K562 (cell line): ENCODE data around the gene MVD. TPM values are rescaled to one million over a fixed set of nuclear protein-coding genes. Genes with fewer than 3 reads are reported as not detected.
A peak's percentile ranks its signal among the peaks of the same experiment; 100 is the strongest.

Experiments
- ADNP ChIP-seq: fragments of 200-800 bp; sonication (Bioruptor generic); IDR thresholded peaks from 2 replicates; pipeline ENCODE4 v1.6.1; 2016; ENCODE audit warnings: missing genetic modification characterization, missing compliant biosample characterization
- CBFB ChIP-seq: sonication (generic); formaldehyde crosslinking; IDR thresholded peaks from 2 replicates; pipeline ENCODE4 v1.4.0; 2020; ENCODE audit warnings: mild to moderate bottlenecking, missing genetic modification reagents
- CCNT2 ChIP-seq: IDR thresholded peaks from 2 replicates; pipeline ENCODE4 v1.6.1; 2011; ENCODE audit warnings: borderline replicate concordance, low read depth, mild to moderate bottlenecking, moderate library complexity, mixed read lengths, low read length; ENCODE audit not compliant: insufficient read length; ENCODE audit errors: extremely low read depth
- FOXK1 ChIP-seq: sonication (generic); formaldehyde crosslinking; IDR thresholded peaks from 2 replicates; pipeline ENCODE4 v1.8.0; 2022; ENCODE audit warnings: missing genetic modification reagents, mild to moderate bottlenecking, borderline replicate concordance
- JUNB ChIP-seq: fragments of 450-650 bp; formaldehyde crosslinking; conservative IDR thresholded peaks from 2 replicates; pipeline ENCODE4 v1.4.0; 2020; ENCODE audit warnings: mild to moderate bottlenecking
- MYNN ChIP-seq, 2 experiments: sonication (generic); formaldehyde crosslinking in 1 of 2; IDR thresholded peaks; 2 replicates each; pipeline versions ENCODE4 v1.5.0 to v1.6.1; 2016 to 2020; ENCODE audit warnings: antibody characterized with exemption in 1 of 2, missing genetic modification reagents in 1 of 2
- NFIX ChIP-seq: fragments of 250-450 bp; sonication (Bioruptor Pico); IDR thresholded peaks from 2 replicates; pipeline ENCODE4 v1.4.0; 2020; ENCODE audit warnings: low read depth, mild to moderate bottlenecking, moderate library complexity
- TGIF2 ChIP-seq: sonication (generic); formaldehyde crosslinking; IDR thresholded peaks from 2 replicates; pipeline ENCODE4 v1.8.1; 2022; ENCODE audit warnings: mild to moderate bottlenecking, missing genetic modification reagents, moderate library complexity
- WHSC1 ChIP-seq: IDR thresholded peaks from one replicate; pipeline ENCODE4 v1.6.1; 2012; ENCODE audit warnings: low read length, control low read depth, inconsistent platforms
- ZEB2 ChIP-seq: fragments of 450-650 bp; IDR thresholded peaks from 2 replicates; pipeline ENCODE4 v1.6.1; 2016
- ZNF347 ChIP-seq: fragments of 450-650 bp; formaldehyde crosslinking; IDR thresholded peaks from 2 replicates; pipeline ENCODE4 v1.4.0; 2020; ENCODE audit warnings: low read depth, mild to moderate bottlenecking, moderate library complexity
- ZNF431 ChIP-seq: sonication (generic); formaldehyde crosslinking; IDR thresholded peaks from 2 replicates; pipeline ENCODE4 v1.8.0; 2022; ENCODE audit warnings: mild to moderate bottlenecking, missing genetic modification reagents
- ZNF79 ChIP-seq: fragments of 250-450 bp; sonication (Bioruptor Pico); IDR thresholded peaks from 2 replicates; pipeline ENCODE4 v1.4.0; 2020; ENCODE audit warnings: low read depth, mild to moderate bottlenecking, moderate library complexity
- ZSCAN32 ChIP-seq: fragments of 450-650 bp; formaldehyde crosslinking; IDR thresholded peaks from 2 replicates; pipeline ENCODE4 v1.4.0; 2020; ENCODE audit warnings: mild to moderate bottlenecking, moderate library complexity
- polyA plus RNA-seq, 8 experiments: library from polyadenylated mRNA; depleted of rRNA in 4 of 8; stranded (reverse) in 5 of 8; unstranded in 3 of 8; fragments of >200 nt; fragmentation: Nextera tagmentation in 2 of 8; fragmentation: Illumina TruSeq in 1 of 8; extraction: Ambion mirVana in 2 of 8; extraction: Trizol in 1 of 8; gene quantifications; 2 replicates each; pipeline versions ENCODE4 v1.2.1 to v1.2.3, GENCODE V29; 2011 to 2014; ENCODE audit warnings: inconsistent platforms in 1 of 8, missing spikeins in 1 of 8
- total RNA-seq, 7 experiments: library from RNA; depleted of rRNA in 6 of 7; stranded (reverse); fragments of >200 nt in 6 of 7; fragmentation: Illumina TruSeq in 2 of 7; extraction: Trizol in 2 of 7; gene quantifications; 2 replicates each; pipeline versions ENCODE4 v1.2.1 to v1.2.3, GENCODE V29; 2011 to 2021; ENCODE audit warnings: low replicate concordance in 1 of 7
- TF ChIP-seq, protein P1 (sequence below): fragments of 250-450 bp; sonication (Bioruptor Pico); IDR thresholded peaks from 2 replicates; pipeline ENCODE4 v1.5.0; 2020; ENCODE audit warnings: mild to moderate bottlenecking
- TF ChIP-seq, protein P2 (sequence below): fragments of 250-450 bp; sonication (Bioruptor Pico); IDR thresholded peaks from 2 replicates; pipeline ENCODE4 v1.5.0; 2021
- TF ChIP-seq, protein P3 (sequence below): sonication (generic); formaldehyde crosslinking; IDR thresholded peaks from 2 replicates; pipeline ENCODE4 v1.8.0; 2022; ENCODE audit warnings: missing genetic modification reagents, mild to moderate bottlenecking, moderate library complexity, borderline replicate concordance
- TF ChIP-seq, protein P4 (sequence below), 2 experiments: fragments of 200-800 bp in 1 of 2; sonication (Bioruptor generic) in 1 of 2; sonication (generic) in 1 of 2; formaldehyde crosslinking in 1 of 2; IDR thresholded peaks in 1 of 2; conservative IDR thresholded peaks in 1 of 2; 2 replicates each; pipeline versions ENCODE4 v1.5.0 to v1.6.1; 2016 to 2020; ENCODE audit warnings: missing compliant biosample characterization in 1 of 2, missing genetic modification characterization in 1 of 2, missing genetic modification reagents in 1 of 2
- TF ChIP-seq, protein P5 (sequence below): fragments of 450-650 bp; formaldehyde crosslinking; IDR thresholded peaks from 2 replicates; pipeline ENCODE4 v1.4.0; 2020; ENCODE audit warnings: mild to moderate bottlenecking
- TF ChIP-seq, protein P6 (sequence below): fragments of 250-450 bp; sonication (Bioruptor Pico); IDR thresholded peaks from 2 replicates; pipeline ENCODE4 v1.6.1; 2021; ENCODE audit warnings: mild to moderate bottlenecking

The MVD gene
- total and polyA plus RNA-seq, 9 of the 15 experiments (the other 6 are each of a cell fraction or from before 2014, with no cell fraction given), result 12.2 to 141 (median 45.3) TPM

DNA sequence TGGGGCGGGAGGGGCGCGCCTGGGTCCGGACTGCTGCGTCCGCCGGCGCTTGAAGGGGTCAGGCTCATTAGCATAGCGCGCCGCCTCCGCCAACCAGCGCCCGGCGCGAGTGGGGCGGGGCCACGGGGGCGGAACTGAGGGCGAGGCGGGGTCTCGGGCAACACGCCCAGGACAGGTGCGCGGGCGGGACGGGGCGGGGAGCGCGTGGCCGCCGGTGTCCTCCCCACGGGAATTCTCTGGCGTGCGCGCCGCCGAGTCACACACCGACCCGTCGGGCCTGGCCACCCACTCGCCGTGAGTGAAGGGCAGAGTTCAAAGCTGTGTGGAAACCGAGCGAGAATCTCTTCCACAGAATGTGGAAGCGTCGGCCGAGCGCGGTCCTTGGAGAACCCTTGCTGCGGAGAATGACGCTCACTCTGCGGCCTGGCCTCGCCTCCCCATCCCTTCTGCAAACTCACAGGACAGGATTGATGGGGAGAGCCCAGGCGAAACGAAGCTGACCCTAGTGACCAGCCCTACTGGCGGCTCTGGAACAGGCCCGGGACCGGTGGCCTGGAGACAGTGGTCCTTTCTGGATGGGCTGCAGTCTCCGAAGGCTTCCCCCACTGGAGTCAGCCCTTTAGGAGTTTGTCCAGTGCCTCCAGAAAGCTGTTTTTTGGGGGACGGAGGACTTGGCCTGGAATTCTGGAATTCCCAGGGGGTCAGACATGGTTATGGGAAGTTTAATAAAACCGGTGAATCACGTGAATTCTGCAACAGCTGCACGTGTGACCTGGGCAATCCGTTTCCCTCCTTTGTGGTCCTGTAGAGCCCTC, 23.8 kb upstream of the MVD start, which contains the start of gene SNAI3 (continued):
- peak; percentile 79 for TF ChIP-seq CCNT2
- no peak for TF ChIP-seq ZNF79 (CRISPR knock-in tag)
- no peak for TF ChIP-seq ADNP (tag)
- TF ChIP-seq, protein P1, sequence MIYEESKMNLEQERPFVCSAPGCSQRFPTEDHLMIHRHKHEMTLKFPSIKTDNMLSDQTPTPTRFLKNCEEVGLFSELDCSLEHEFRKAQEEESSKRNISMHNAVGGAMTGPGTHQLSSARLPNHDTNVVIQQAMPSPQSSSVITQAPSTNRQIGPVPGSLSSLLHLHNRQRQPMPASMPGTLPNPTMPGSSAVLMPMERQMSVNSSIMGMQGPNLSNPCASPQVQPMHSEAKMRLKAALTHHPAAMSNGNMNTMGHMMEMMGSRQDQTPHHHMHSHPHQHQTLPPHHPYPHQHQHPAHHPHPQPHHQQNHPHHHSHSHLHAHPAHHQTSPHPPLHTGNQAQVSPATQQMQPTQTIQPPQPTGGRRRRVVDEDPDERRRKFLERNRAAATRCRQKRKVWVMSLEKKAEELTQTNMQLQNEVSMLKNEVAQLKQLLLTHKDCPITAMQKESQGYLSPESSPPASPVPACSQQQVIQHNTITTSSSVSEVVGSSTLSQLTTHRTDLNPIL, result no peak
- no peak for TF ChIP-seq NFIX
- TF ChIP-seq, protein P2, sequence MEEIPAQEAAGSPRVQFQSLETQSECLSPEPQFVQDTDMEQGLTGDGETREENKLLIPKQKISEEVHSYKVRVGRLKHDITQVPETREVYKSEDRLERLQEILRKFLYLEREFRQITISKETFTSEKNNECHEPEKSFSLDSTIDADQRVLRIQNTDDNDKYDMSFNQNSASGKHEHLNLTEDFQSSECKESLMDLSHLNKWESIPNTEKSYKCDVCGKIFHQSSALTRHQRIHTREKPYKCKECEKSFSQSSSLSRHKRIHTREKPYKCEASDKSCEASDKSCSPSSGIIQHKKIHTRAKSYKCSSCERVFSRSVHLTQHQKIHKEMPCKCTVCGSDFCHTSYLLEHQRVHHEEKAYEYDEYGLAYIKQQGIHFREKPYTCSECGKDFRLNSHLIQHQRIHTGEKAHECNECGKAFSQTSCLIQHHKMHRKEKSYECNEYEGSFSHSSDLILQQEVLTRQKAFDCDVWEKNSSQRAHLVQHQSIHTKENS (CRISPR knock-in tag), result no peak
- TF ChIP-seq FOXK1 (CRISPR knock-in tag), result no peak
- no peak for TF ChIP-seq MYNN (IDR thresholded peaks at IDR 0.05)
- TF ChIP-seq MYNN (CRISPR knock-in tag; IDR thresholded peaks at IDR 0.05), result no peak
- TF ChIP-seq WHSC1, result no peak
- TF ChIP-seq CBFB (CRISPR knock-in tag), result no peak; the same call in 1 of the 2 replicates
- no peak for TF ChIP-seq JUNB (CRISPR knock-in tag)
- peak; percentile 79 for TF ChIP-seq ZEB2
- 0 out of 2 replicates have a peak, but pooled peaks have one; percentile 66 for TF ChIP-seq ZNF431 (CRISPR knock-in tag)
- TF ChIP-seq, protein P3, sequence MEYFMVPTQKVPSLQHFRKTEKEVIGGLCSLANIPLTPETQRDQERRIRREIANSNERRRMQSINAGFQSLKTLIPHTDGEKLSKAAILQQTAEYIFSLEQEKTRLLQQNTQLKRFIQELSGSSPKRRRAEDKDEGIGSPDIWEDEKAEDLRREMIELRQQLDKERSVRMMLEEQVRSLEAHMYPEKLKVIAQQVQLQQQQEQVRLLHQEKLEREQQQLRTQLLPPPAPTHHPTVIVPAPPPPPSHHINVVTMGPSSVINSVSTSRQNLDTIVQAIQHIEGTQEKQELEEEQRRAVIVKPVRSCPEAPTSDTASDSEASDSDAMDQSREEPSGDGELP (CRISPR knock-in tag), result no peak
- TF ChIP-seq, protein P4, sequence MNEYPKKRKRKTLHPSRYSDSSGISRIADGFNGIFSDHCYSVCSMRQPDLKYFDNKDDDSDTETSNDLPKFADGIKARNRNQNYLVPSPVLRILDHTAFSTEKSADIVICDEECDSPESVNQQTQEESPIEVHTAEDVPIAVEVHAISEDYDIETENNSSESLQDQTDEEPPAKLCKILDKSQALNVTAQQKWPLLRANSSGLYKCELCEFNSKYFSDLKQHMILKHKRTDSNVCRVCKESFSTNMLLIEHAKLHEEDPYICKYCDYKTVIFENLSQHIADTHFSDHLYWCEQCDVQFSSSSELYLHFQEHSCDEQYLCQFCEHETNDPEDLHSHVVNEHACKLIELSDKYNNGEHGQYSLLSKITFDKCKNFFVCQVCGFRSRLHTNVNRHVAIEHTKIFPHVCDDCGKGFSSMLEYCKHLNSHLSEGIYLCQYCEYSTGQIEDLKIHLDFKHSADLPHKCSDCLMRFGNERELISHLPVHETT (CRISPR knock-in tag; conservative IDR thresholded peaks at IDR 0.05 in 1 of 2, IDR thresholded peaks at IDR 0.05 in 1 of 2), result no peak
- TF ChIP-seq, protein P5, sequence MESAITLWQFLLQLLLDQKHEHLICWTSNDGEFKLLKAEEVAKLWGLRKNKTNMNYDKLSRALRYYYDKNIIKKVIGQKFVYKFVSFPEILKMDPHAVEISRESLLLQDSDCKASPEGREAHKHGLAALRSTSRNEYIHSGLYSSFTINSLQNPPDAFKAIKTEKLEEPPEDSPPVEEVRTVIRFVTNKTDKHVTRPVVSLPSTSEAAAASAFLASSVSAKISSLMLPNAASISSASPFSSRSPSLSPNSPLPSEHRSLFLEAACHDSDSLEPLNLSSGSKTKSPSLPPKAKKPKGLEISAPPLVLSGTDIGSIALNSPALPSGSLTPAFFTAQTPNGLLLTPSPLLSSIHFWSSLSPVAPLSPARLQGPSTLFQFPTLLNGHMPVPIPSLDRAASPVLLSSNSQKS (CRISPR knock-in tag), result no peak
- TF ChIP-seq, protein P6, sequence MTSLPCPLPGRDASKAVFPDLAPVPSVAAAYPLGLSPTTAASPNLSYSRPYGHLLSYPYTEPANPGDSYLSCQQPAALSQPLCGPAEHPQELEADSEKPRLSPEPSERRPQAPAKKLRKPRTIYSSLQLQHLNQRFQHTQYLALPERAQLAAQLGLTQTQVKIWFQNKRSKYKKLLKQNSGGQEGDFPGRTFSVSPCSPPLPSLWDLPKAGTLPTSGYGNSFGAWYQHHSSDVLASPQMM (CRISPR knock-in tag), result no peak
- TF ChIP-seq TGIF2, result no peak
- TF ChIP-seq ZNF347 (CRISPR knock-in tag), result no peak
- TF ChIP-seq ZSCAN32 (CRISPR knock-in tag), result no peak
